Measurements from ENCODE around the gene PLA2G2F.
"Not testable (repeated sequence)": the region's sequence is repeated elsewhere in the genome, so short reads cannot be mapped to it uniquely, and the experiment has no call there.

The PLA2G2F gene

GRCh38 chr1:20126806-20127440 lies 12.2 kb upstream of the PLA2G2F start:
- Histone ChIP-seq H3K9ac (ENCODE audit: low read length in 2 of 2) (no peak overlapping the region), H3K27ac (ENCODE audit: low read length) (no peak overlapping the region), H3K4me1 (ENCODE audit: control insufficient read depth, insufficient read depth, low read length) (peaks cover 3% of the 10 kb centered on the region), H3K27me3 (ENCODE audit: control insufficient read depth in 1 of 2, insufficient read depth in 2 of 2, low read length in 2 of 2) (no peaks in the 10 kb centered on the region), H3K4me3 (ENCODE audit: low read length in 2 of 2) (no peak overlapping the region), H3K36me3 (ENCODE audit: control insufficient read depth in 2 of 2, insufficient read depth in 2 of 2, low read length in 2 of 2) (no peaks in the 10 kb centered on the region), H3K9me3 (ENCODE audit: control insufficient read depth in 2 of 2, low read length in 2 of 2) (no peaks in the 10 kb centered on the region)

GRCh38 chr1:20130518-20130917 lies 8.6 kb upstream of the PLA2G2F start:
- not testable (repeated sequence) for H3K4me3 ChIP-seq (ENCODE audit: low read length in 2 of 2); H3K36me3 ChIP-seq (ENCODE audit: control insufficient read depth in 2 of 2, insufficient read depth in 2 of 2, low read length in 2 of 2); H3K4me1 ChIP-seq (ENCODE audit: control insufficient read depth, insufficient read depth, low read length); H3K27me3 ChIP-seq (ENCODE audit: control insufficient read depth in 1 of 2, insufficient read depth in 2 of 2, low read length in 2 of 2); H3K9ac ChIP-seq (ENCODE audit: low read length in 2 of 2); H3K27ac ChIP-seq (ENCODE audit: low read length); H3K9me3 ChIP-seq (ENCODE audit: control insufficient read depth in 2 of 2, low read length in 2 of 2)

- H3K4me1 ChIP-seq (ENCODE audit: control insufficient read depth, insufficient read depth, low read length) = no peaks in the 10 kb centered on the region
- no peak overlapping the region for H3K4me3 ChIP-seq (ENCODE audit: low read length in 2 of 2)
- peaks cover 12 to 25% of the 10 kb centered on the region in 2 donors for H3K27me3 ChIP-seq (ENCODE audit: control insufficient read depth in 1 of 2, insufficient read depth in 2 of 2, low read length in 2 of 2)
- no peaks in the 10 kb centered on the region for H3K9me3 ChIP-seq (ENCODE audit: control insufficient read depth in 2 of 2, low read length in 2 of 2)
- no peaks in the 10 kb centered on the region for H3K36me3 ChIP-seq (ENCODE audit: control insufficient read depth in 2 of 2, insufficient read depth in 2 of 2, low read length in 2 of 2)
- H3K9ac ChIP-seq (ENCODE audit: low read length in 2 of 2) = no peak overlapping the region
- H3K27ac ChIP-seq (ENCODE audit: low read length) = no peak overlapping the region
Measured at GRCh38 chr1:20134995-20135394, 4.1 kb upstream of the PLA2G2F start.

- H3K9me3 ChIP-seq (ENCODE audit: control insufficient read depth in 2 of 2, low read length in 2 of 2) = no peaks in the 10 kb centered on the region
- no peak overlapping the region for H3K27ac ChIP-seq (ENCODE audit: low read length)
- H3K4me3 ChIP-seq (ENCODE audit: low read length in 2 of 2) = no peak overlapping the region
- no peaks in the 10 kb centered on the region for H3K4me1 ChIP-seq (ENCODE audit: control insufficient read depth, insufficient read depth, low read length)
- peaks cover 20 to 25% of the 10 kb centered on the region in 2 donors for H3K27me3 ChIP-seq (ENCODE audit: control insufficient read depth in 1 of 2, insufficient read depth in 2 of 2, low read length in 2 of 2)
- H3K36me3 ChIP-seq (ENCODE audit: control insufficient read depth in 2 of 2, insufficient read depth in 2 of 2, low read length in 2 of 2) = no peaks in the 10 kb centered on the region
- no peak overlapping the region for H3K9ac ChIP-seq (ENCODE audit: low read length in 2 of 2)
Measured at GRCh38 chr1:20136249-20136648, 2.9 kb upstream of the PLA2G2F start.

GRCh38 chr1:20137055-20137454 lies 2.1 kb upstream of the PLA2G2F start:
- Histone ChIP-seq H3K4me3 (ENCODE audit: low read length in 2 of 2) (no peak overlapping the region), H3K36me3 (ENCODE audit: control insufficient read depth in 2 of 2, insufficient read depth in 2 of 2, low read length in 2 of 2) (no peaks in the 10 kb centered on the region), H3K4me1 (ENCODE audit: control insufficient read depth, insufficient read depth, low read length) (no peaks in the 10 kb centered on the region), H3K27me3 (ENCODE audit: control insufficient read depth in 1 of 2, insufficient read depth in 2 of 2, low read length in 2 of 2) (peaks cover 24 to 25% of the 10 kb centered on the region in 2 donors), H3K9ac (ENCODE audit: low read length in 2 of 2) (no peak overlapping the region), H3K27ac (ENCODE audit: low read length) (no peak overlapping the region), H3K9me3 (ENCODE audit: control insufficient read depth in 2 of 2, low read length in 2 of 2) (no peaks in the 10 kb centered on the region)

- H3K27ac ChIP-seq (ENCODE audit: low read length) = no peak overlapping the region
- H3K9ac ChIP-seq (ENCODE audit: low read length in 2 of 2) = no peak overlapping the region
- no peak overlapping the region for H3K4me3 ChIP-seq (ENCODE audit: low read length in 2 of 2)
- peaks cover 25 to 26% of the 10 kb centered on the region in 2 donors for H3K27me3 ChIP-seq (ENCODE audit: control insufficient read depth in 1 of 2, insufficient read depth in 2 of 2, low read length in 2 of 2)
- no peaks in the 10 kb centered on the region for H3K4me1 ChIP-seq (ENCODE audit: control insufficient read depth, insufficient read depth, low read length)
- H3K9me3 ChIP-seq (ENCODE audit: control insufficient read depth in 2 of 2, low read length in 2 of 2) = no peaks in the 10 kb centered on the region
- H3K36me3 ChIP-seq (ENCODE audit: control insufficient read depth in 2 of 2, insufficient read depth in 2 of 2, low read length in 2 of 2) = no peaks in the 10 kb centered on the region
Measured at GRCh38 chr1:20137604-20138003, 1.5 kb upstream of the PLA2G2F start.

DNA sequence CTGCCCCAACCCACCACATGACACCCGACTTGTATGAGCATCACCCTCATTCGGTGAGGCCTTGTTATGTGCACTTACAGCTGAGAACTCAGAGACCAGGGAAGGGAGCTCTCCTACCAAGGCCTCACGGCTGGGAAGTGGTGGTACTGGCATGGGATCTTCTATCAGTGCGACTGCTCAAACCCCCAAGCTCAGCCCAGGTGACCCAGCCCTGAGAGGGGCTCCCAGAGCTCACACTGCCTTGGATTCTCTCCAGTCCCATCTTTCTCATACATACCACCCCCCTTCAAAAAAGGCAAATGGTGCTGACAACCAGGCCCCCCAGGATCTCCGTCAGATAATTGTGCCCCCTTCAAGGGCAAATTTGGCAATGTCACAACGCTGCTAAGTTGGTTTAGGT lies 777 bp upstream of the PLA2G2F start:
- Histone ChIP-seq H3K36me3 (ENCODE audit: control insufficient read depth in 2 of 2, insufficient read depth in 2 of 2, low read length in 2 of 2) (no peaks in the 10 kb centered on the region), H3K4me3 (ENCODE audit: low read length in 2 of 2) (no peak overlapping the region), H3K9me3 (ENCODE audit: control insufficient read depth in 2 of 2, low read length in 2 of 2) (no peaks in the 10 kb centered on the region), H3K27ac (ENCODE audit: low read length) (no peak overlapping the region), H3K4me1 (ENCODE audit: control insufficient read depth, insufficient read depth, low read length) (no peaks in the 10 kb centered on the region), H3K27me3 (ENCODE audit: control insufficient read depth in 1 of 2, insufficient read depth in 2 of 2, low read length in 2 of 2) (peaks cover 26 to 30% of the 10 kb centered on the region in 2 donors), H3K9ac (ENCODE audit: low read length in 2 of 2) (no peak overlapping the region)

- H3K4me3 ChIP-seq (ENCODE audit: low read length in 2 of 2) = no peak overlapping the region
- no peaks in the 10 kb centered on the region for H3K9me3 ChIP-seq (ENCODE audit: control insufficient read depth in 2 of 2, low read length in 2 of 2)
- H3K27ac ChIP-seq (ENCODE audit: low read length) = no peak overlapping the region
- no peaks in the 10 kb centered on the region for H3K4me1 ChIP-seq (ENCODE audit: control insufficient read depth, insufficient read depth, low read length)
- H3K36me3 ChIP-seq (ENCODE audit: control insufficient read depth in 2 of 2, insufficient read depth in 2 of 2, low read length in 2 of 2) = no peaks in the 10 kb centered on the region
- peaks cover 26 to 30% of the 10 kb centered on the region in 2 donors for H3K27me3 ChIP-seq (ENCODE audit: control insufficient read depth in 1 of 2, insufficient read depth in 2 of 2, low read length in 2 of 2)
- H3K9ac ChIP-seq (ENCODE audit: low read length in 2 of 2) = no peak overlapping the region
Measured at GRCh38 chr1:20139776-20140612, 871 bp downstream of the PLA2G2F start.

DNA sequence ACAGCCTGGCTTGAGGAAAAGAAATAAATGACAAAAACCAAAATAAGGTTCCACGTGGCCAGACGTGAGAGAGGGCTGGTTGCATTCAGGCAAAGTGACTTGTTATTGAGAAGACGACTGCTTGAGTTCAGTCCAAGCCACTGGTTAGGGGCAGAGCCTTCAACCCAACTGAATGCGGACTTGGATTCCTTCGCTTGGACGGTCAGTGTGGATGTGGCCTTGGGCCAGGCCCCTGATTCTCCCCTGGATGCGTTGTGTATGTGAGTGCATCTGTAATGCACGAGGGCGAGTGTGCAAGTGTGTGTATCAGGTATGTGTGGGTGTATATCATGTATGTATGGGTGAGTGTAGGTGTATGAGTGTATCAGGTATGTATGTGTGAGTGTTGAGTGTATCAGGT lies 1.9 kb downstream of the PLA2G2F start:
- no peak overlapping the region for H3K4me3 ChIP-seq (ENCODE audit: low read length in 2 of 2)
- no peaks in the 10 kb centered on the region for H3K9me3 ChIP-seq (ENCODE audit: control insufficient read depth in 2 of 2, low read length in 2 of 2)
- H3K4me1 ChIP-seq (ENCODE audit: control insufficient read depth, insufficient read depth, low read length) = no peaks in the 10 kb centered on the region
- no peaks in the 10 kb centered on the region for H3K36me3 ChIP-seq (ENCODE audit: control insufficient read depth in 2 of 2, insufficient read depth in 2 of 2, low read length in 2 of 2)
- H3K9ac ChIP-seq (ENCODE audit: low read length in 2 of 2) = peak overlapping the region in 1 of 2 donors; percentile 21
- H3K27me3 ChIP-seq (ENCODE audit: control insufficient read depth in 1 of 2, insufficient read depth in 2 of 2, low read length in 2 of 2) = peaks cover 25 to 28% of the 10 kb centered on the region in 2 donors
- H3K27ac ChIP-seq (ENCODE audit: low read length) = no peak overlapping the region

- H3K27me3 ChIP-seq (ENCODE audit: control insufficient read depth in 1 of 2, insufficient read depth in 2 of 2, low read length in 2 of 2) = peaks cover 21 to 28% of the 10 kb centered on the region in 2 donors
- H3K27ac ChIP-seq (ENCODE audit: low read length) = no peak overlapping the region
- H3K4me3 ChIP-seq (ENCODE audit: low read length in 2 of 2) = no peak overlapping the region
- H3K36me3 ChIP-seq (ENCODE audit: control insufficient read depth in 2 of 2, insufficient read depth in 2 of 2, low read length in 2 of 2) = no peaks in the 10 kb centered on the region
- no peak overlapping the region for H3K9ac ChIP-seq (ENCODE audit: low read length in 2 of 2)
- no peaks in the 10 kb centered on the region for H3K4me1 ChIP-seq (ENCODE audit: control insufficient read depth, insufficient read depth, low read length)
- no peaks in the 10 kb centered on the region for H3K9me3 ChIP-seq (ENCODE audit: control insufficient read depth in 2 of 2, low read length in 2 of 2)
Measured at GRCh38 chr1:20141466-20141865, 2.3 kb downstream of the PLA2G2F start.
